Measurements from ENCODE around the gene DNHD1. TPM values are rescaled to one million over a fixed set of nuclear protein-coding genes. Genes with fewer than 3 reads are reported as not detected.

Gene DNHD1, protein sequence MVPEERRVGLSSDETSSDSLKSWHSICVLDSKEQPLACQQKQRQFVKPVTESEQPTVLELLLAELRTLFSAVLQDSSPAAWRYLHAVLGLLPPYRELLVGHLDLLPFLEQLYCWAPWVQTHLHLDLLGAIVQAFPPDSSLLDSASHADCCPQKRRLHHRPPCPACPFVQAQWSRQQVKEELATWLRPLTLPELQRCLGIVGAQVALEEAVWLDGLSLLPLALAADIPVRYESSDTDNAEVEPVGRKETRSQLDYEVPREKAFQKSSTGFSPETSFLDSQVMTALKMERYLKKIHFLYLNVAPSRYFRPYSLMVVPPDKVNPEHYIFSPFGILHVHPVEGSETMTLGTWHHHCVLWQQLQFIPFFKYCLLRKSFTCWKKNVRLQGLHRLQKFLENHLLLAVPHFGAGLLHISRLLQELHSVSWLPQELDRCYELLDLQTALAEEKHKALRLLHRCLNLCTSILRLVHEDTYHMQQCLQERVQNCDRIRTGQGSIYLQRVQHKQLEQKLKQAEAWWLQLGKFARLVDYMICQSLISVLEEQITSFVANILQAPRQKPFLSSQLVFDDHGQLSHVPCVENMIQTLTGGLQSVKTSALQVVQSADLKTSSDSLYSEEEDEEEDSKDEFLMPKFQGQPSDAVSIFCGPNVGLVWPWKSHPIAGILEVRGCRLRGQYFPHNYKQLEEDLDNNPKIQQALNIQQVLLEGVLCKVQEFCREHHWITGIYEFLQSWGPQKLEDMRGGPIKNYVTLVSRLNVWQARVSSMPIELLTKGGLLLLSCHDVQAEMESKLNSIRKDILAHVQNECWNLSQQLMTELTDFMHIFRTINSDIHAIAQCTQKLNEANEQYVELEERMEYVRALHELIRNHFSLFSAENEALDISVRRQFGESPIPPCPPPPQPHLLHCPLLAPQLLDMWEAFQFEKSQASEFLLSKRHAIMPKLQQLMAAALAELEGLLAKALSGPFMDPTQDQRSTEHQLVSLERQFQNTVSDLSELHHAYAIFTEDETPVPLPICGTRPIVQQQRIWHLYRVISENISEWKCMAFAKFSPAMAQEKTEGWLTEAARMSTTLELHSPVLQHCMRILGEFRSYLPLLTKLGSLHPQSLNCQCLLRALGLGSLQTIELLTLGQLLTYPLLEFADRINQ (N-terminal part only)
- 10 to 100 TPM in 4 of 12 donors, 1 to 10 TPM in 7, not detected in 1; 3.7 to 12.6 (median 8.2) TPM for polyA plus RNA-seq (ENCODE audit: insufficient read length in 12 of 12)
- long read RNA-seq, donor 1 = 0 reads
- long read RNA-seq, donor 2, partial matches to known transcripts = 13 of 19 reads
- long read RNA-seq, donor 2, other reads (novel, unspliced or antisense) = 6 of 19 reads
- long read RNA-seq, donor 3 = 0 reads
- long read RNA-seq, donor 4 = 0 reads
- long read RNA-seq, donor 5 = 0 reads
- long read RNA-seq, donor 6 = 0 reads
- long read RNA-seq, donor 7, partial matches to known transcripts = 9 of 9 reads
- long read RNA-seq, donor 7, other reads (novel, unspliced or antisense) = 0 of 9 reads
- long read RNA-seq, donor 8 = 0 reads
- long read RNA-seq, donor 9 = 0 reads
- long read RNA-seq, donor 10 = 0 reads
- long read RNA-seq, donor 11 = 0 reads

DNA sequence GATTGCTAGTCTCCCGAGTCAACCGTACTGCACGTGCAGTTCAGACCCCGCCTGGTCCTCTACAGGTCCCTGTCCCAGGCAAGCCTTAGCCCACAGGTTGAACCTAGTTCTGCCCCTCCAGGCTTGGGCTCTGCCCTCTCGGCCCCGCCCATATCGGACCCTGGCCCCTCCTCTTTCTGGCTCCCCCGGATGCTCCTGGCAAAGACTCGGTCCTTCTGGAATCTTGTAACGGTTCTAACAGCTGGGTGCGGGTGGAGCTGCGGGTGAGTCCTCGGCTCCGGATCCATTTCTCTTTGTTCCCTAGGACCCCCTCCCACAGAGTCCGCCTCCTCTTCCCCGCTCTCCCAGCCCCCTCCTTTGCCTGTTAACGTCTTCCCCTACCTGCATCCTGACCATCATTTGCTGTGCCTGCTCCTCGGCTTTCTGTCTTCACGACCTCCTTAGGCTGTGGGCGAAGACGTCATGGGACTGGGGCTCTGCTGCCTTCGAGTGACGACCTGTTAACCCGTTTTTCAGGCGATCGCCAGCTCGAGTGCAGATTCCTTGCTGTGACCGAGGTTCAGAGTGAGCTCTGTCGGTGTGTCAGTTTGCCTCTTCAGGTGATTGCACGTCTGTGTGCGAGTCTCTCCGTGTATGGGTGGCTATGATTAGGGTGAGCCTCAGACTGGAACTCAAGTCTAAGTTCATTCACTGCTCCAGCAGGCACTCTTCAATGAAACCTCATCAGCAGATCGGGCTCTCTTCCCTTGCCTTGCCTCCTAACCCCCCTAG lies at the start of gene DNHD1:
DNHD1 (plus strand) TSS at position 212 of the 771 bp plus-strand sequence. CDS start 936 bp downstream, outside the sequence.
- no peak for DNase-seq

DNA sequence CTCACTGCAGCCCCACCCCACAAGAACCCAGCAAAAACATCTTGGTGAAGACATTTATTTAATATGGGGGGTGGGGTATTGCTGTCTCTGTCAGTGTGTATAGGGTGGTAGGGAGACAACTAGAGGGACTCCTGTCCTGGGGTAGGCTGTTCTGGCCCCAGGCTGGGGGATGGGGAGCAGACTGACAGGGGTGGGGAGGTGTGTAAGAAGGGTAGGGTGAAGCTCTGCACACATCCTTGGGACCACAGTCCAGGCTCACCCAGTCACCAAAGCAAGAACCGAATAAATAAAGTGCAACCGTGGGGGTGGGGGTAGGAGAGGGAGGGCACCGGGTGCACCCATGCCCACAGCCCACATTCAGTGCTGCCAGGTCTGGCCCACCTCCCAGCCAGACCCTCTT lies 48.5 kb upstream of the DNHD1 start:
- DNase-seq = no peak

DNA sequence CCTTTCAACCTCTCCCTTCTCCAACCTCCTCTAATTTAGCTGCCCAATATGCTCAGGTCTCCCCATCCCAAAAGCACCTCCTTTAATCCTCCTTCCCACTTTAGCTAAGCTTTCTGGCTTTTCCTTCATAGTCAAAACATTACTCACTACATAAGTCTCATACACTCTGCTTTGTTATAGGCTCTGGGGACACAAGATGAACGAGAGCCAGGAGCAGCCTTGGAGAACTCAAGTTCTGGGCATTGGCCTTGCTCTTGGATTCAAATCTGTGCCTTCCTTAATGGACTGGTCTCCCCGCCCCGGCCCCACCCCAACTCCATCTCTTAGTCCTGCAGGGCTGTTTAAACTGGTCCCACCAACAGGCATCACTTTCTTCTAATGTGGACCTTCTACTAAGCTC lies 44.9 kb upstream of the DNHD1 start:
- DNase-seq = no peak

DNA sequence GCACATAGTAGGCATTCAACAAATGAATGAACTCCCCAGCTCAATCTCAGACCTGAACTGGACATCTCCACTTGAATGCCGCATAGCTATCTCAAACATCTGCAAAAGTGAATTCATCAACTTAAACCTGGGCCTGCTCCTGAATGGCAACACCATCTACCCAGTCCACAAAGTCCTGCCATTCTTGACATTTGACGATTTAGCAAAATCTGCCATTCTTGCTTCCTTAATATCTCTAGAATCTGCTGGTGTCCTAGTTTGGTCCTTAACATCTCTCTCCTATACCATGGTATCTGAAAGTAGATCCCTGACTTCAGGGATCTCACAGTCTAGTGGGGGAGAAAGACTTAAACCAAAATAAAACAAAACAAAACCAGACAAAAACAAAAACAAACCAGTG lies 43.9 kb upstream of the DNHD1 start:
- no peak for DNase-seq

DNA sequence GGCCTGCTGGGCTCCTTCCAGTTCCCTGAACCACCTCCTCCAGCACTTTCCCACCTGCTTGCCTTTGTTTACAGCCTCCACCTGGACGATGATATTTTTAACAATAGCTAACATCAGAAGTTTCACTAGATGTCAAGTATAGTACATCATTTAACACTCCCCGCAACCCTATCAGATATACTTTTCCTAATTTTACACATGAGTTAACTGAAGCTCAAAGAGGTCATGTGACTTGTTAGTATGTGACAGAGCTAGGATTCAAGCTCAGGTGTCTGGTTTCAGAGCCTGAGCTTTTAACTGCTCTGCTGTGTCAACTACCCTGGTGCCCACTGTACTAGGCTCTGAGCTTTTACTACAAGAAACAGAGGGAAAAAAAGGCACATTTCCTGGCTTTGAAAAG lies 42.0 kb upstream of the DNHD1 start:
- no peak for DNase-seq

DNA sequence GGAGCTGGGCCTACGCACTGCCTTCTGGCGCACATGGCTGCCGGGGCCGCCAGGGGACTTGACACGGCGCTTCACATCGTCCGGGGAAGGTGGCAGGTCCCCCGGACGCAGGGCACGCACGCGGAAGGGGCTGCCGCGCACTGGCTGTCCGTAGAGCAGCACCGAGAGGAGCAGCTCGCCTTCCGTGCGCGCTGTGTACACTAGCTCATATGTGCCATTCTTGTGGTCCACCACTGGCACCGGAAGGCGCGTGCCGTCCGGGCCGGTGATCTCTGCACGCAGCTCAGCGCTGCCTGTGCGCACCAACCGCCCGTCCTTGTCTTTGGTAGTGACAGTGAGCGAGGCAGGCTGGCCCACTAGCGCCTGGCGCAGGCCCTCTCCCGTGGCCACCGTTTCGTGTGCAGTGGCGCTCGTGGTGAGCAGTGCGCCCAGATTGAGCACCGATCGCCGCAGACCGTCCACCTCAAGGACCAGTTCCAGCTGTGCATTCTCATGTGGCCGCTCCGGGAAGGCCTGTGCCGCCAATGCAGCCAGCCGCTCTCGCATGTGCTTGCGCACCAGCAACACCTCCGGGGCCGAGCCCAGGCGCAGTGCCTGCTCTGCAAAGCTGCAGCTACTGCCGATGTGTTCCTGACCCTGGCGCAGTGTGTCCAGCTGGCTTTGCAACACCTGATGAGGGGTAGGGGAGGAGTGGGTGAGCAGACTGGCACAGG lies 40.6 kb upstream of the DNHD1 start:
- DNase-seq = no peak

DNA sequence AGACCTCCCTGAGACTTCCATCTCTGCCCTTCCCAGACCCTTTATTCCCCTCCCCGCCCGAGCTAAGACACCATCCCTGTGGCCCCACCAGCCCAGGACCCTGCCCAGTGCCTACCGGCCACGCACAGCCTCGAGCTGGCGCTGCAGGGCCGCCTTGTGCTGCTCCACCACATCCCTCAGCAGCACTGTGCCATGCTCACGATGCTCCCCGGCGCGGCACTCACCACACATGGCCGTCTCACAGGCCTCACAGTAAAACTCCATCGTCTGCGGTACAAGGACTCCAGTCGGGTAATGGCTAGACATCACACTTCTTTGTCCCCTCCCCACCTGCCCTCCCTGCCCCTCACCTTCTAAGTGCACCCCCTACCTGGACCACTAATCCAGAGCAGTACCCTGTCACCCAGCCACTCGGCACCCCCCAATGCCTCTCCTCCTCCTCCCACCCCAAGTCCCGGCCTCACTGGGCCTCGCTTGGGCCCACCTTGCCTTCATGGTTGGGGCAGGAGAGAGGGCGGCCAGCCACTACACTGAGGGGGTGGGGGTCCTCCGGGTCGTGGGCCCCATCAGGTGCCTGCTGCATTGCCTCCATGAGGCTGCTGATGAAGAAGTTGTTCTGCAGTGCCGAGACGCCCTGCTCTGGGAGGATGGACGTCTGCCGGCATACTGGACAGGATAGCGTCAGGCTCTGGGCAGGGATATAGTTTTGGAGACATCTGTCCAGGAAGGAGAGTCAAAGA lies 39.3 kb upstream of the DNHD1 start:
- no peak for DNase-seq

DNA sequence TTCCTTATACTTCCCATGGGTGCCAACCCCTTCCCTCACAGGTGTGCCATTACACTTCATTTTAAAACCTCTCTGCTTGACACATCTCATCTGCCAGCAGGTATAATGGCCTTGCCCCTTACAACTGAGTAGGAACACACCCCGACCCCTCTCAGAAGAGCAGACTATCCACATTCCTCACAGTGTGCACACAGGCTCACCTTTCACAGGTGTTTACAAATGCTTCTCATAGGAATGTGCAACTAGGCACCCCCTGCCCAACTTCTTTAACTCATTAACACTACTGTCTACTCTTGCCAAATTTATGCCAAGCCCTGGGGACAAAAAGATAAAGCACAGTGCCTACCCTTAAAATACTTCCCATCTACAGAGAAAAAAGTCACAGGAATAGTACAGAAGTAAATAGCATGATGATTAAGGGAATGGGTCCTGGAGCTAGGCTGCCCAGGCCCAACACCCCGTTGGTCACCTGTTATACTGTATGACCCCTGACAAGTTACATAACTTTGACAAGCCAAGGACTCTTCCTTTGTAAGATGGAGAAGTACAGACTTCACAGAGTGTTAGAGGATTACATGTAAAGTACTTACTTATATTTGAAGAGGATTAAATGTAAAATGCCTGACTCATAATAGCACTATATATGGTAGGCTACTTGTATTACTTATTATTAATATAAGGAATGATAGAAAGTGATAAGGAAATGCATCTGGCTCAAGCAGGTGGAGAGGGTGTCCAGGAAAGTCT lies 38.6 kb upstream of the DNHD1 start:
- DNase-seq = no peak

DNA sequence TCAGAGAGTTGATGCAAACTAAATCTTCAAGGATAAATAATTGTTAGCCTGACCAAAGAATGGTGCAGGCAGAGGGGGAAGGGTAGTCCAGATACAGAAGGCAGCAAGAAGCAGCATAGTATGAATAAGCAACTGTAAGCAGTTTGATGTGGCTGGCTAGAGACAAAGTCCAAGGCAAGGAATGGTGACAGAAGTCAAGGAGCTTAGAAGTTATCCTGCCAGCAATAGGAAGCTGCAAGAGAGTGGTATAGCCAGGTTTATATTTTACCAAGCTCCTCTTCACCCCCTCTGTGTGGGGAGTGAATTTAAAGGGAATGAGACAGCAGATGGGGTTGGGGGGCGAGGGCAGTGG lies 38.0 kb upstream of the DNHD1 start:
- no peak for DNase-seq

DNA sequence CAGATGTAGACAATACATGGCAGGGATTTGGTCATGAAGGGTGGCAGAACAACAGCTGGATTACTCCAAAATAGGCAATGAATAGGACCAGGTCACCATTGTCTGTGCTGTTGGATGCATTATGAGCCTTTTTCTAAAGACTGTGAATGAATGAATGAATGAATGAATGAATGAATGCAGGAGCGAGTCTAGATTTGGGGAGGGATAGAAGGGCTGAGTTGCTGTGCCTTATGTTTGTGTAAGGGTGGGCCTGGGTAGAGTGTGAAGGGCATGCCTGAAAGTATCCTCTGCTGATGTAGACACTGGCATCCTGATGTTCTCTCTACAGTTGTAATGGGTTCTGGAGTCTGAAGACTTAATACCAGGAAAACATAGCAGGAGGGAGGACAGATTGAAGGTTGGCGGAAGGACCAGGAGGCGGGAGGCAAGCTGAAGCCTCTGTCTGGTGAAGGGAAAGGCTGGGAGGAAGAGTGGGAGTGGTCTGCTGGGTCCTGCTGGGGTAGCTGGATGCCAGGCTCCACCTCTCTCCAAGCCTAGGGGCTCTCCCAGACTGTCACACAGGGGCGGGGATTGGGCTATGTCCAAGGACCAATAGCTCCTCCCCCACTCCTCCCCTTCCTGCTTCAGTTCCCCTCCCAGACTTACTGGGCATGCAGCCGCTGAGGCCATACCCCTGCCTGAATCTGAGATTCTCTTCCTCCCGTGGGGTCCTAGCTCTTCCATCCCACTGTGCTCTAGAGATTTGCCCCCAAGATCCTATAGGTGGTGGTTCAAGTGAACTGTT lies 28.2 kb upstream of the DNHD1 start:
- DNase-seq = peak; percentile 85

DNA sequence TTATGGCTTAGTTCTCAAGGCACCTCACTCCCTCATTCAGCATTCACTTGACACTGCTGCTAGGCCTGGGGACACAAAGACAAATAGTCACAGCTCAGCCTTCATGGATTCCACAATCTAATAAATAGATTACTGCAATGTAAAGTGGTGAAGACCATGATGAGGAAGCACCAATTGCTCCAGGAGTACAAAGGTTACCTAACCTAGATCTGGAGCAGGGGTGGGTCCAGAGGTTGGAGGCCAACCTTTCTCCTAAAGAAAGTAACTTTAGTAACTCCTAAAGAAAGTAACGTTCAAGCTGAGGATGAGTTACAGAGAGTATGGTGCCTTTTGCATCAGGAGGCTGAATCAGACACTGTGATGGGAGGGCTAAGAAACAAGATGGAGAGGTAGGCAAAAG lies 27.5 kb upstream of the DNHD1 start:
- no peak for DNase-seq

DNA sequence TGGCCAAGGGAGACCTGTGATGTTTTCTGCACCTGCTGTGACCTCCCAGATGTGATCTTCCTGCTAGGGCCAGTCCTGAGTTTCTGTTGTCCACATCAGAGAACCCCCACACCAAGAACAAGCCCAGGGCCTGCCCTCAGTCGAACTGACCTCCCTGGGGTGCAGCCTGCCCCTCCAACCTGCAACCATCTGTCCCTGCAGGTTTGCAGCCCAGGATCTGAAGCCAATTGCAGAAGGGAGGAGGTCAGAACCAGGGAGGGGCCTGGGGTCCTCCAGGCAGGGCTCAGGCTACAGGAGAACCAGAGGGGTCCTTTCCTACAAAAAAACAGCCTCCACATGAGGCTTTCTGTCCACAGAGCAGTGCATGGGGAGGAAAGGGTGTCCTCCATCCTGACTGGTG lies 24.1 kb upstream of the DNHD1 start:
- no peak for DNase-seq

DNA sequence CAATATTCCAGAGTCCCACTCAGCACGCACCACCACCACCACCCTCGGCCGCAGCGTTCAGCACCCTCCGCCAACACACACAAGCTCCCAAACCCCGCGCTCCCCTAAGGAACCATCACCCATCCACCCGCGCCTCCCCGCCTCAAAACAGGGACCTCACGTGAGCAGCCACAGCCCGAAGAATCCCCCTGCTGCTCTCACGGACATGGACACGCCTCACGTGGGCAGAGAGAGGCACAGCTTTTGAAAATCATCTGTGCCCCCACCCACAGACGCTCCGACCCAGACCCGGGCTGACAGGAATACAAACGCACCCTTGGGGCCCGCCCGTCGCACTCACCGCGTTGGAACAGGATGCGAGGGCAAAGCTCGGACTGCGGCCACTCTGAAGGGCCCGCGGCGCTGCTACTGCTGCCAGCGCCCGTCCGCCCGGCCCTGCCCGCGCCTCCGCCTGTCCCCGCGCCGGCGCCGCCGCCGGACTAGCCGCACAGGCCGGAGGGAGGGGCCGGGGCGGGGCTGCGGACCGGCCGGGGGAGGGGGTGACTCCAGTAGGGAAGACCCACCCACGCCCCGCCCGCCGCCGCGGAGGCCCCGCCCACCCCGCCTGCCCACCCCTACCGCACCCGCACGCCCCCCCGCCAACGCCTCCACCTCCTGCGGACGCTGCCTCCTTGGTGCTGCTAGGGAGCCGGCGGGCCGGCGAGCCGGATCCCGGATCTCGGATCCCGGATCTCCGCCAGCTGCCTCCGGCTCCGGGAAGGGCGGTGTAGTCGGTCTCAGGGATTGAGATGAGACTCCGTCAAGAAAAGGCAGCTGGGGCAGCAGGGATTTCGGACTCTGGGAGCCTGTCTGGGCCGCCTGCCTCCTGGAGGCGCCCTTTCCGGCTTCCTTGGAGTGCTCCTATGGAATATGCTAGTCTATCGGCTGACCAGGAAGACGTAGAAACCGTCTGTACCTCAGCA lies 23.3 kb upstream of the DNHD1 start, which contains the start of gene TRIM3:
TRIM3 (minus strand) TSS at position 491 of the 962 bp plus-strand sequence. CDS start 8,246 bp downstream, outside the sequence.
- peak; percentile 88 for DNase-seq

DNA sequence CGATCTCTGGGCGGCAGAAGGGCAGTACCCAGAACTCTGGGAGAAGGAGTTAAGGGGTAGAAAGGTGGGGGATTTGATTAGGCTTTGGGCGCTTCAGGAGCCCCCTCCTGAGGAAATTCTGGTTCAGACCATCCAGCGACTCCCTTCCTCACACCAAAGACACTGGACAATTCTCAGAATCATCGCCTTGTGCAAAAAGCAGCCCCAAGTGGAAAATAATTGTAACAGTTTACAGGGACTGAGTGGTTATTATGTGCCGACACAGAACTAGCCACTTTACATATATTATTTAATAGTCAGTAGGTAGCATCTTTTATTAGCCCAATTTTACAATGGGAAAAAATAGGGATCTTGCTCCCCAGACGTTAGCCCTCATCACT lies 22.7 kb upstream of the DNHD1 start:
- DNase-seq = no peak

DNA sequence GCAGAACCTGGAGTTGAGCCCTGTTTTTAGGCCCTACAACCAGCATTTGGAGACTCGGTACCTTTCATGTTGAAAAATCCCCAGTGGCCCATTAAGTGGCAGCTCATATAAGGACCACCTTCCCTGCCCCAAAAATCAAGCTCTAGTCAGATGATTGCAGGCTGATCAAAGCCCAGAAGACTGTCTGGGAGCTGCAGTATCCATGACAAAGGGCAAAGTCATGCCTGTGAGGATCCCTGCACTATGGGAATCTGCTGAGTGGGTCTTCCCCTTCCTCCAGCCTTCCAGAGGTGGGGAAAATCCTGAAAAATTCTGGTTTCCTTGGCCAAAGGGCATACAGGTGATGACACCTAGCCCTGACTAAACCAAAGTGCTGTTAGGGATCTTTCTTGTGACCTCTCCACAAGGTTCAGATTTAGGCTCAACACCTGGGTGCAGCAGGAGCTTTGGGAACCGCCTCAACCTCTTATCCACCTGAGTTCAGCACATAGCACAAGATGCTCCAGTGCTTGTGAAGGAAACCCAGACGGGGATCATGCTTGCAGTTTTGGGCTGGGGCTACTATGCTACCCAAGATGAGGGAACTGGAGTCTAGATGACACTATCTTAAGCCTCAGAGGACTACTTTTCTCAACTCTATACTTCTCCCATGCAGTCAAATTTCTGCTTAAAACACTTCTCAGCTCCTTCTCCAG lies 22.1 kb upstream of the DNHD1 start:
- no peak for DNase-seq

DNA sequence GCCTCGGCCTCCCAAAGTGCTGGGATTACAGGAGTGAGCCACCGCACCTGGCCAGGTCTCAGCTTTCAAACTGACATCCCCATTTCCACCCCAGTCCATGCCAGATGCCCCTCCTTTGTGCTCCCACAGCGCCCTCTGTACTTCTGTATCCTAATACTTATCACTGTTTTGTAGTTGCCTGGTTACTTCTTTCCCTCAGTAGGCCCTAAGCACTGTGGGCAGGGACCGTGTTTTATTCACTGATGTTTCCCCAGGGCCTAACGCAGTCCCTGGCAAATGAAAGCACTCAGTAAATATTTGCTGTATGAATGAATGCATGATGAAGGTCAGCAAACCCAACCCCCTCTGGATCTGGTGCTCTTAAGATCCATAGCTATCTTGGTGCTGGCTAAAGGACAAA lies 21.1 kb upstream of the DNHD1 start:
- DNase-seq = no peak

Measured in muscle of arm (tissue), 14 donors.